Adrenal gland (tissue), 5 donors: Measurements from ENCODE around the gene THSD4.

Source experiments
- POLR2A ChIP-seq, 2 donors: fragments of 450-650 bp; IDR thresholded peaks; one replicate each; pipeline ENCODE4 v1.6.1; 2017; ENCODE audit warnings: antibody characterized with exemption in 2 of 2, mild to moderate bottlenecking in 2 of 2, moderate library complexity in 1 of 2
- TF ChIP-seq, protein P1 (sequence below), 6 experiments: fragments of 450-650 bp in 4 of 6; fragments of 200-600 bp in 2 of 6; sonication (generic) in 1 of 6; IDR thresholded peaks; 1 replicate in 5 of 6; 2 replicates in 1 of 6; pipeline versions ENCODE4 v1.5.1 to v1.8.0; 2016 to 2021; ENCODE audit warnings: antibody characterized with exemption in 6 of 6, mild to moderate bottlenecking in 2 of 6, moderate library complexity in 1 of 6
- donor health status: DM: no; HTN: no; CAD: no.

DNA sequence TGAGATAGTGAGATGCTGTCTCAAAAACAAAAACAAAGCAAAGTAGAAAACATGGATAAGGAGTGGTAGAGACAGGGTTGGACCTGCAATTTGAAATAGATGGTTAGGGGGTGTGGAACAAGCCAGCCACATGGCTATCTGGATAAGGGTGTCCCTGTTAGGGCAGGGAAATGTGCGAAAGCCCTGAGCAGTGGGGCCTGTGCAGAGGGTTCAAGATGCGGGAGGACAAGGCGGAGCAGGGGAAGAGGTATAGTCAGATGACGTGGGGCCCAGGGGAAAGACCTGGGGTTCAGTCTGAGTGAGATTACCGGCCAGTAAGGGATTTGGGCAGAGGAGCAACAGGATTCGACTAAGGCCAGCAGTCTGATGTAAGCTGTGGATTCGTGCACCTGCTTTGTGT, 676.7 kb downstream of the THSD4 start:
- TF ChIP-seq, protein P1, sequence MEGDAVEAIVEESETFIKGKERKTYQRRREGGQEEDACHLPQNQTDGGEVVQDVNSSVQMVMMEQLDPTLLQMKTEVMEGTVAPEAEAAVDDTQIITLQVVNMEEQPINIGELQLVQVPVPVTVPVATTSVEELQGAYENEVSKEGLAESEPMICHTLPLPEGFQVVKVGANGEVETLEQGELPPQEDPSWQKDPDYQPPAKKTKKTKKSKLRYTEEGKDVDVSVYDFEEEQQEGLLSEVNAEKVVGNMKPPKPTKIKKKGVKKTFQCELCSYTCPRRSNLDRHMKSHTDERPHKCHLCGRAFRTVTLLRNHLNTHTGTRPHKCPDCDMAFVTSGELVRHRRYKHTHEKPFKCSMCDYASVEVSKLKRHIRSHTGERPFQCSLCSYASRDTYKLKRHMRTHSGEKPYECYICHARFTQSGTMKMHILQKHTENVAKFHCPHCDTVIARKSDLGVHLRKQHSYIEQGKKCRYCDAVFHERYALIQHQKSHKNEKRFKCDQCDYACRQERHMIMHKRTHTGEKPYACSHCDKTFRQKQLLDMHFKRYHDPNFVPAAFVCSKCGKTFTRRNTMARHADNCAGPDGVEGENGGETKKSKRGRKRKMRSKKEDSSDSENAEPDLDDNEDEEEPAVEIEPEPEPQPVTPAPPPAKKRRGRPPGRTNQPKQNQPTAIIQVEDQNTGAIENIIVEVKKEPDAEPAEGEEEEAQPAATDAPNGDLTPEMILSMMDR (IDR thresholded peaks at IDR 0.05): no peak
- no peak for TF ChIP-seq POLR2A (IDR thresholded peaks at IDR 0.05)
